Hematopoietic multipotent progenitor cell treated with erythropoietin and hydrocortisone succinate and interleukin-3 and kit ligand, for 6 days (in vitro differentiated cells): ENCODE results near the gene GLUD1.
"Not testable (repeated sequence)": the region's sequence is repeated elsewhere in the genome, so short reads cannot be mapped to it uniquely, and the experiment has no call there.

Experiments used
- DNase-seq: peaks from one replicate; pipeline ENCODE4 v3.0.0-alpha.2; 2015

GLUD1 gene

DNA sequence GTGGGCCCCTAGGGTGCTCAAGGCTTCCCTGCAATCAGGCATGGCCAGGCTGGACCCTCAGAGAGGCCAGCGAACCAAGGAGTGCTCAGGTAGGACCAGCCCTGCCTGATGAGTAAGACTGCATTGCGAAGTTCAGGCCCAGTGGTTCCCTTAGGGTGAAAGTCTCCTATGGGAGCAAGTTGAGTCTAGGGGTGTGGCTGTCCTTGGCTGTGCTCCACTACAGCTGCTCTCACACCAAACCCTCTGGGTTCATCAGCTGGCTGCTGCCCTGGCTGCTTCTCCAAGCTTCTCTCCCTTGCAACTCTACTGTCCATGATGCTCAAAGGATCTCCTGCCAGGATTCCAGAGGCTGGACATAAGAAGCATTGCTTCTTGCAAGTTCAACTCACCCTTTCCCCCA, 55.9 kb downstream of the GLUD1 start:
- peak; percentile 55 for DNase-seq

- DNase-seq = peak; percentile 86
Observed at GRCh38 chr10:87038286-87038717, 56.3 kb downstream of the GLUD1 start.

GRCh38 chr10:87036623-87037022, 58.0 kb downstream of the GLUD1 start:
- DNase-seq = no peak

- DNase-seq = no peak
Observed at GRCh38 chr10:87030912-87031635, 63.6 kb downstream of the GLUD1 start.

- DNase-seq = not testable (repeated sequence)
Observed at GRCh38 chr10:87030419-87030818, 64.2 kb downstream of the GLUD1 start.

DNA sequence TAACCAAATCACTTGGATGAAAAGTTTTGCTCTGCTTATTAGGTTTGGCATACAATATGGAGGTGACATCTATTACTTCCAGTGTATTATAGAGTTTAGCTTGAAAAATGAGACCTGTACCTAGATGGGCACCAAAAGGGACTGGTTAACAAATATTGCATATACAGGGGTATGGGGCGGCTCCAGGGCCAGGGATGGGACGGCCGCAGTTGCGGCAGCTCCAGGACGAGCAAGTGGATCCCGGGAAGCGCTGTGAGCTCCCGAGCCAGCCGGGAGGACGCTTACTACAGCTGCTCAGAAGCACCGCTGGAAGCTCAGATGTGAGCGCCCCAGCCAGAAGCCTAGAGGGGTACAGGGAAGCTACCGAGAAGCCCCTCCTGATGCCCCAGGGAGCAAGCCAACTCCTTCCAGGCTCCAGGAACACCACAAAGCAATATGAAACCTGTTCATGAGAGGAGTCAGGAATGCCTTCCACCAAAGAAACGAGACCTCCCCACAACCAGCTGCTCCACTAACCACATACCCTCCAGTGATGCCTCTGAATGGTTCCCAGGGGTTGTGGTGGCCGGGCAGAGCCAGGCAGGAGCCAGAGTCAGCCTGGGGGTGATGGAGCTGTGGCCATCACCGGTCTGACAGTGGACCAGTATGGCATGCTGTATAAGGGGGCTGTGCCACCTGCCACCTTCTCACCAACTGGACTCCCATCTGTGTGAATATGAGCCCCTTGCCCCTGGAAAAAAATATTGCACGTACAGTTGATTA, 67.7 kb downstream of the GLUD1 start:
- not testable (repeated sequence) for DNase-seq

- peak; percentile 64 for DNase-seq
Observed at GRCh38 chr10:87025285-87025958, 69.2 kb downstream of the GLUD1 start.

DNA sequence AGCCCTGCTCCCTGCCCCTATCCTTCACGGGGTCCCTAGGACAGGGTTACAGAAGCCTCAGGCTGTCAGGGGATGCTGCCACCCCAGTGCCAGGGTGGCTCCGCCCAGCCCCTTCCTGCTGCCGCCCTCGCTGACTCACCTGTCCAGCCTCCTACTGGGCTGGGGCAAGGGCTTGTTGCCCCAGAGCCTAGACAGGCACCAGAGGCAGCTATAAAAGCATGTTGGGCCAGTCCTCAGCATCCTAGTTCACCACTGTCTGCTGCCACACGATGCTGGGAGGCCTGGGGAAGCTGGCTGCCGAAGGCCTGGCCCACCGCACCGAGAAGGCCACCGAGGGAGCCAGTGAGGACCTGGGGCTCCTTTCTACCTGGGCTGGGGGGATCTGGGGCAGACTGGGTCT, 74.6 kb downstream of the GLUD1 start, which contains the start of gene FAM25A:
FAM25A (plus strand) TSS at position 239 of the 400 bp plus-strand sequence; CDS start at position 270, 31 bp downstream.
- DNase-seq = not testable (repeated sequence)

DNA sequence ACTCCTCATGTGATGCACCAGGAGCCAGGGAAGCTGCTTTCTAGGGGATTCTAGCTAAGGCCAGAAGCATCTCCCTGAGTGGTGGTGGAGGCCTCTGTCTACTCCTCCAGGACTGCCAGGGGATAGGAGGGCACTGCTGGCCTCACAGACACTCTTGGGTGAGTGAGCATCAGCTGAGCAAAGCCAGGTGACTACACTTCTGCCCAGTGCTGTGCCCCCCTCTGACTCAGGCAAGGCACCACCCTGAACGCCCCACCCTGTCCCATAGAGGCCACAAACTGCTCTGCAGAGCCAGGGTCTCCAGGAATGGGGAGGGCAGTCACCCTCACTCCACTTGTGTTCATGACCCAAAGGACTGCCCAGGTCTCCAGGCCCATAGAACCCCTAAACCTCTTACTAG, 75.1 kb downstream of the GLUD1 start:
- not testable (repeated sequence) for DNase-seq

DNA sequence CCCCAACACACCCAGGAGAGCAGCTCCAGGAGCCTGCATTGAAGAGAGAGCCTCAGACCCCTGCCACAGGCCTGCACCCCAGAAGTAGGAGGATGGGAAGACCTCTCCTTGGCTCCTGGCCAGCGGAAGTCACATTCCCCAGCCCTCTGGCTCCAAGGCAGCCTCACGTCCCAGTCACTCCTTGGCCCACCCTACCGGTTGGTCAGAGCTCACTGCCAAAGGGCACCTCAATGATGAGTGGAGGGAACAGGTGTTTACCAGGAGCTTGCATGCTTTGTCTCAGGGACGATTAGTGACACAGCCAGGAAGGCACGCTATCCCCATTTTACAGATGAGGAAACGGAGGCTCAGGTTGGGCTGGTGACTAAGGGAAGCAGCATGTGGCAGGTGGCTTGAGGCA, 75.6 kb downstream of the GLUD1 start:
- not testable (repeated sequence) for DNase-seq

- DNase-seq = not testable (repeated sequence)
Observed at GRCh38 chr10:87018127-87018526, 76.5 kb downstream of the GLUD1 start.

DNA sequence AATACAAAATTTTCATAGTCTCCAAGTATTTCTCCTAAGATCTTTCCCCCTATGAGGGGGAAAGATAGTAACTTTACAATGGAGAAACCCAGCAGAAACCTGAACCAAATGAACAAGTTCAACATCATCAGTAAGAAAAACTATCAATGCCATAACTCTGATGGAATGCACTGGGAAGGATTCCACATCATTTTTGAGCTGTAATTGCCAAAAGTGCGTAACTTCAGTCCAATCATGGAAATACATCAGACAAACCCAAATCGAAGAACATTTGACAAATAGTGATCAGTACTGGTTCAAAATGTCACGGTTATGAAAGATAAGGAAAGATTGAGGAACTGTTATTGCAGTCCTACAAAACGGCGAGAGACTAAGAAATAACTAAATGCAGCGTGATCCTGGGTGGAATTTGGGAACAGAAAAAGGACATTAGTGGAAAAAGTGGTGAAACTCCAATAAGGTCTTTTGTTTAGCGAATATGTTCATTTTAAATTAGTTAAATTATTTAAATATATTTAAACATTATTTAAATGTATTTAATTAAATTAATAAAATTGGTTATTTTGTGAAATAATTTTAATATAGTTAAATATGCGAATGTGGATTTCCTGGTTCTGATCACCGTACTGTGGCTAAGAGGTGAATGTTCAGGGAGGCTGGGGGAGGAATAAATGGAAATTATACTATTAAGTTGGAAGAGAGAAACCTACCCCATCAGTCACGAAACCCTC, 79.5 kb downstream of the GLUD1 start:
- DNase-seq = not testable (repeated sequence)

DNA sequence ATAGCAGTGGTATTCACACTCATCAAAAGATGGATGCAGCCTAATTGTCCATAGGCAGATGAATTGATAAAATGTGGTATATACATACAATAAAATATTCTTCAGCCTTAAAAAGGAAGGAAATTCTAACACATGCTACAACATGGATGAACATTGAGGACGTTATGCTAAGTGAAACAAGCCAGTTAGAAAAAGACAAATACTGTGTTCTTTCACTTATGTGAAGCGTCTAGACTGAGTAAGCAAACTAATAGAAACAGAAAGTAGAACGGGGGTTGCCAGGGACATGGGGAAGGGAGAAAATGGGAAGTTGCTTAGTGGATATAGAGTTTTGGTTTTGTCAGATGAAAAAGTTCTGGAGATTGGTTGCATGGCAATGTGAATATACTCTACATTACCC, 81.1 kb downstream of the GLUD1 start:
- not testable (repeated sequence) for DNase-seq

DNA sequence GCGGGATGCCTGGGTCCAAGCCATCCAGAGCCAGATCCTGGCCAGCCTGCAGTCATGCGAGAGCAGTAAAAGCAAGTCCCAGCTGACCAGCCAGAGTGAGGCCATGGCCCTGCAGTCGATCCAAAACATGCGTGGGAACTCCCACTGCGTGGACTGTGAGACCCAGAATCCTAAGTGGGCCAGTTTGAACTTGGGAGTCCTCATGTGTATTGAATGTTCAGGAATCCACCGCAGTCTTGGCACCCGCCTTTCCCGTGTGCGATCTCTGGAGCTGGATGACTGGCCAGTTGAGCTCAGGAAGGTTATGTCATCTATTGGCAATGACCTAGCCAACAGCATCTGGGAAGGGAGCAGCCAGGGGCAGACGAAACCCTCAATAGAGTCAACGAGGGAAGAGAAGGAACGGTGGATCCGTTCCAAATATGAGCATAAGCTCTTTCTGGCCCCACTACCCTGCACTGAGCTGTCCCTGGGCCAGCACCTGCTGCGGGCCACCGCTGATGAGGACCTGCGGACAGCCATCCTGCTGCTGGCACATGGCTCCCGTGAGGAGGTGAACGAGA, 85.4 kb downstream of the GLUD1 start:
- DNase-seq = not testable (repeated sequence)

GRCh38 chr10:87008303-87008702, 86.3 kb downstream of the GLUD1 start:
- DNase-seq = not testable (repeated sequence)

- DNase-seq = not testable (repeated sequence)
Observed at GRCh38 chr10:87007674-87008073, 87.0 kb downstream of the GLUD1 start.

- DNase-seq = not testable (repeated sequence)
Observed at GRCh38 chr10:87007124-87007523, 87.5 kb downstream of the GLUD1 start.

DNA sequence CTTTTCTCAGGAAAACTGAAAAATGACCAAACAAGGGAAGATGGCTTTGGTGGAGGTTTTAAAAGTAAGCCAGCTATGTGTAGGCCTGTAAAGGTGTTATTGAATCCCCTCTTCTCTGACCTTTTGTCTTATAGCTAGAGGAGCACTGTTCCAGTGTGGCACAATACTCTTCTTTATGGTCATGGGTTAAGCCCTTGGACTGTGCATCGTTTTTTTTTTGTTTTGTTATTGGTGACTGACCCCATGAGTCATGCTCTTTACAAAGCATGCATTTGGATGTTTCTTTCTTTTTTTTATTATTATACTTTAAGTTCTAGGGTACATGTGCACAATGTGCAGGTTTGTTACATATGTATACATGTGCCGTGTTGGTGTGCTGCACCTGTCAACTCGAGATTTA, 94.2 kb downstream of the GLUD1 start:
- no peak for DNase-seq
